ENCODE measurements around the gene TMEM269. TPM values are rescaled to one million over a fixed set of nuclear protein-coding genes. Genes with fewer than 3 reads are reported as not detected.

Gene TMEM269
- total RNA-seq, 2 donors from 2014 or later = 0.14 to 0.62 TPM

DNA sequence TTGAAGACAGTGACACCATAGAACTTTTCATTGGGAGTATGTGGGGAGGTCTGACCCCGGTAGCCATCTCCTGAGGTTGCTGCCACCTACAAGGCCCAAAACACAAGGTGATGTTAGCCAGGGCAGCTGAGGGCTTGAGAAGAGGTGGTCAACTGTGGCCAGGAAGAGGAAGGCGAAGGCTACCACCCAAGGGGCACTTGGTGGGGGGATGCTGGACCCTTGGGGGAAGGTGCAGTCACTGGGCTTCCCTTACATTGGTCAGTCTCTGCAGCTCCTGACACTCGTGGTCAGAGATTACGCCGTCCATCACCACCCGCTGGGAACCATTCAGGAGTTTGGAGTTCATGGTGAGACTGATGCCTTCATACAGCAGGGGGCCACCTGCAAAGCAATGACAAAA, 32.5 kb upstream of the TMEM269 start:
- no peak overlapping the region for H3K27ac ChIP-seq
- H3K4me3 ChIP-seq = no peak overlapping the region
- intact Hi-C loops (cut with DNase I) = no loop called here
- no peak for DNase-seq (ENCODE audit: low spot score)
- 93% methylated on average over 6 of the region's 6 CpGs for WGBS
- no peaks in the 10 kb centered on the region for H3K4me1 ChIP-seq (replicated peaks)
- no peak for TF ChIP-seq POLR2AphosphoS5 (IDR thresholded peaks at IDR 0.05)
- H3K27me3 ChIP-seq (replicated peaks; ENCODE audit: insufficient read depth) = no peaks in the 10 kb centered on the region
- no peaks in the 10 kb centered on the region for H3K9me3 ChIP-seq
- no peaks in the 10 kb centered on the region for H3K36me3 ChIP-seq

DNA sequence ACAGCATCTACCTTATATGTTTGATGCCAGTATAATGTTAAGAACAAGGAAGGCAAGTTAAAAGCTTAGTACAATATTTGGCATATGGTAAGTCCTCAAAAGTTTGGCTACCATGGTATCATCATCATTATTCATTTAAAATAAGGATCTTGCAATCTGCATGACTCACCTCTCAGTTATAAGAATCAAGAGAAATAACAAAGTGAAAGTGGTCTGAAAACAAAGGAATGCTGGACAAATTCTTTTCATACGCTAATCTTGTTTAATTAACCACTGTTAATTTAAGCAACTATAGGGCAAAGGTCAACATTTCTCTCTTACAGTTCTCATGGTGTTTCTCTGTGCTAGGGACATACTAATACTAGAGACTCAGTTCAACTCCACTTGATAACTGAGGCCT, 31.7 kb upstream of the TMEM269 start:
- Histone ChIP-seq H3K36me3 (no peaks in the 10 kb centered on the region), H3K4me3 (no peak overlapping the region), H3K4me1 (replicated peaks) (no peaks in the 10 kb centered on the region), H3K9me3 (no peaks in the 10 kb centered on the region), H3K27ac (no peak overlapping the region), H3K27me3 (replicated peaks; ENCODE audit: insufficient read depth) (no peaks in the 10 kb centered on the region)
- 97% methylated on average over 1 of the region's 1 CpG for WGBS
- DNase-seq (ENCODE audit: low spot score) = no peak
- intact Hi-C loops (cut with DNase I) = no loop called here
- no peak for TF ChIP-seq POLR2AphosphoS5 (IDR thresholded peaks at IDR 0.05)
- TF ChIP-seq, protein P1, sequence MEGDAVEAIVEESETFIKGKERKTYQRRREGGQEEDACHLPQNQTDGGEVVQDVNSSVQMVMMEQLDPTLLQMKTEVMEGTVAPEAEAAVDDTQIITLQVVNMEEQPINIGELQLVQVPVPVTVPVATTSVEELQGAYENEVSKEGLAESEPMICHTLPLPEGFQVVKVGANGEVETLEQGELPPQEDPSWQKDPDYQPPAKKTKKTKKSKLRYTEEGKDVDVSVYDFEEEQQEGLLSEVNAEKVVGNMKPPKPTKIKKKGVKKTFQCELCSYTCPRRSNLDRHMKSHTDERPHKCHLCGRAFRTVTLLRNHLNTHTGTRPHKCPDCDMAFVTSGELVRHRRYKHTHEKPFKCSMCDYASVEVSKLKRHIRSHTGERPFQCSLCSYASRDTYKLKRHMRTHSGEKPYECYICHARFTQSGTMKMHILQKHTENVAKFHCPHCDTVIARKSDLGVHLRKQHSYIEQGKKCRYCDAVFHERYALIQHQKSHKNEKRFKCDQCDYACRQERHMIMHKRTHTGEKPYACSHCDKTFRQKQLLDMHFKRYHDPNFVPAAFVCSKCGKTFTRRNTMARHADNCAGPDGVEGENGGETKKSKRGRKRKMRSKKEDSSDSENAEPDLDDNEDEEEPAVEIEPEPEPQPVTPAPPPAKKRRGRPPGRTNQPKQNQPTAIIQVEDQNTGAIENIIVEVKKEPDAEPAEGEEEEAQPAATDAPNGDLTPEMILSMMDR (IDR thresholded peaks at IDR 0.05) = no peak
- TF ChIP-seq POLR2A (IDR thresholded peaks at IDR 0.05) = no peak

DNA sequence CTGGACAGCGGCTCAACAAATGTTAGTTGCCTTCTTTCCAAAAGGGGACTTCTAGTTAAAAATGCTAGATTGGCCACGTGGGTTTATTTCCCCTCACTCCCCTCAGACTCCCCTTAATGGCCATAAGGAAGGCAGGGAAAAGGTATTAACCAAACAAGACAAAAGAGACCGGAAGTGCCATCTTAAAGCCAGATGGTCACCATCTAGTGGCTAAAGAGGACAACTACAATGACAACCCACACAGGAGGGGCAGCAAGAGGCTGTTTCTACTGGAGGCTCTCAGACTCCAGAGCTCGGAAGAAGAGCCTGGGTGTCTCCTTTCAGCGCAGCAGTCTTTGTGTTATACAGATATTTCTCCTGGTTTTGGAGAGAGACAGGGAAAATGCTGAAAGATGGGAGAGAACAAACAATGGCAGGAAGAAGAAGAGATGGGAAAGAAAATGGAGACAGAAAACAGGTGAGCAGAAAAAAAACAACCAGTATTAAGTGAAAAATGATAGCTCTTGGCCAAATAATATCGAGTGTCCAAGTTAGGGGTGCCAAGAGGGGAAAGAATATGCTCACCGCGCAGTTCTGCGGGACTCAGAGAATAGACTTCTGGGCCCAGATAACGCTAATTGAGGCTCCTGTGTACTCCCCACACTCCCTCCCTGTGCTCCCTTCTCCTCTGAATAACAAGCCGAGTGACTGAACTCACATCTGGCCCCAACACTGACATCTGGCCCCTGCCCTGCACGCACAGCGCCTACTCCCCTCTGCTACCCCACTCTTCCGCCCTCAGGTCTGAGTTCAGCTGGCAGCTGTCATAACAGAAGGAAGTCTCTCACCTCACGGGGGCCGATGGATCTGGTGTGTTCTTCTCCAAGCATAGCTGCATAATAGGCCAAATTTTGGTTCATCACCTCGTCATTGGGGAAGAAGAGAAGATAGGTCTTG, 27.6 kb upstream of the TMEM269 start:
- H3K9me3 ChIP-seq = no peaks in the 10 kb centered on the region
- no peaks in the 10 kb centered on the region for H3K4me1 ChIP-seq (replicated peaks)
- no peaks in the 10 kb centered on the region for H3K27me3 ChIP-seq (replicated peaks; ENCODE audit: insufficient read depth)
- WGBS = 75% methylated on average over 17 of the region's 17 CpGs
- H3K4me3 ChIP-seq = no peak overlapping the region
- DNase-seq (ENCODE audit: low spot score) = no peak
- TF ChIP-seq, protein P1 (IDR thresholded peaks at IDR 0.05) = peak in 3 of 4 experiments; percentile 48 to 69 (median 58)
- TF ChIP-seq POLR2A (IDR thresholded peaks at IDR 0.05) (no peak), POLR2AphosphoS5 (IDR thresholded peaks at IDR 0.05) (peak; percentile 38)
- intact Hi-C loops (cut with DNase I) = no loop called here
- no peaks in the 10 kb centered on the region for H3K36me3 ChIP-seq
- H3K27ac ChIP-seq = no peak overlapping the region

DNA sequence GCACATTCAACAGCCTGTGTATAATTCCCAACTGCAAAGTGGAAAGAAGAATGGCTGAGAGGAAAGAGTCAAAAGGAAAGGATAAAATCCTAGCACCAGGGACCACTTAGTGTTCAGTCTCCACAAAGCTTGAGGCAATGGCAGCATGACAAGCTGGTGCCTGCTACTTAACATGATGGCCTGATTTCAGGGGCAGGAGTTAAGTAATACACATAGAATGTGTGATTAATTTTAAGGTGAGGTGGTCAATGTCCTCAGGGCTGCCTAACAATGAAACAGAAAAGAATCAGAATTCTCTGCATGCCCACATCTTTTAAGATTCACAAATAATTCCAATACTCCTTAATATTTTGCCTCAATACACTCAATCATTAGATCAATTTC, 26.9 kb upstream of the TMEM269 start:
- DNase-seq (ENCODE audit: low spot score) = no peak
- no peak overlapping the region for H3K4me3 ChIP-seq
- H3K9me3 ChIP-seq = no peaks in the 10 kb centered on the region
- H3K36me3 ChIP-seq = no peaks in the 10 kb centered on the region
- no peaks in the 10 kb centered on the region for H3K27me3 ChIP-seq (replicated peaks; ENCODE audit: insufficient read depth)
- TF ChIP-seq POLR2A (IDR thresholded peaks at IDR 0.05) = no peak
- no peak for TF ChIP-seq POLR2AphosphoS5 (IDR thresholded peaks at IDR 0.05)
- TF ChIP-seq, protein P1 (IDR thresholded peaks at IDR 0.05) = no peak
- no peak overlapping the region for H3K27ac ChIP-seq
- no peaks in the 10 kb centered on the region for H3K4me1 ChIP-seq (replicated peaks)
- intact Hi-C loops (cut with DNase I) = no loop called here

DNA sequence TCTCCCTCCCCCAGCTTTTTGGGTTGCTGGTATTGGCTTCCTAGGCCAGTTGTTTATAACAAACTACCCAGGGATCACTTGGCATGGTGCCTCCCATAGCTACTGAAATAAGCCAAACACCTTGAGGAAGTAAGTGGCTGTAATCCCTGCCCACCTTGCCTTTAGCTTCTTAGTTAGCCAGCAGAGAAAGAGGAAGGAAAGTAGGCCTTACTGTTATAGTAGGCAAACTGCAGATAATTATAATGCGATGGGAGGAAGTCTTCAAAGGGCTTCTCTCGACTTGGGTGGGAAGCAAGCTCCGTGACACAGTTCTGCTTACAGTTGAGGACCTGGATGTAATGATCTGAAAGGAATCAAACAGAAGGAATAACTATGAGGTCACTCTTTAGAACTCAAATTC, 26.1 kb upstream of the TMEM269 start:
- TF ChIP-seq POLR2AphosphoS5 (IDR thresholded peaks at IDR 0.05) = no peak
- TF ChIP-seq, protein P1 (IDR thresholded peaks at IDR 0.05) = no peak
- TF ChIP-seq POLR2A (IDR thresholded peaks at IDR 0.05) = no peak
- intact Hi-C loops (cut with DNase I) = no loop called here
- 81% methylated on average over 3 of the region's 3 CpGs for WGBS
- no peaks in the 10 kb centered on the region for H3K4me1 ChIP-seq (replicated peaks)
- H3K27ac ChIP-seq = no peak overlapping the region
- no peak for DNase-seq (ENCODE audit: low spot score)
- no peaks in the 10 kb centered on the region for H3K9me3 ChIP-seq
- no peaks in the 10 kb centered on the region for H3K36me3 ChIP-seq
- H3K4me3 ChIP-seq = no peak overlapping the region
- no peaks in the 10 kb centered on the region for H3K27me3 ChIP-seq (replicated peaks; ENCODE audit: insufficient read depth)
